HepG2 (cell line): ENCODE data around the gene RUNDC1. TPM values are rescaled to one million over a fixed set of nuclear protein-coding genes. Genes with fewer than 3 reads are reported as not detected.

Source experiments
- HOXA7 ChIP-seq: sonication (generic); formaldehyde crosslinking; IDR thresholded peaks from 2 replicates; pipeline ENCODE4 v1.8.1; 2022; ENCODE audit warnings: mild to moderate bottlenecking, missing genetic modification reagents, moderate library complexity
- HOXD1 ChIP-seq: sonication (generic); formaldehyde crosslinking; IDR thresholded peaks from 2 replicates; pipeline ENCODE4 v1.5.0; 2020; ENCODE audit warnings: missing genetic modification reagents
- KAT7 ChIP-seq: IDR thresholded peaks from 2 replicates; pipeline ENCODE4 v1.6.1; 2018; ENCODE audit warnings: borderline replicate concordance, missing compliant biosample characterization
- KDM4B ChIP-seq: sonication (generic); formaldehyde crosslinking; IDR thresholded peaks from 2 replicates; pipeline ENCODE4 v1.4.0; 2020; ENCODE audit warnings: missing genetic modification reagents
- KLF9 ChIP-seq: IDR thresholded peaks from 2 replicates; pipeline ENCODE4 v1.6.1; 2016; ENCODE audit warnings: low read depth
- PPARG ChIP-seq: conservative IDR thresholded peaks from 2 replicates; pipeline ENCODE4 v1.6.1; 2016; ENCODE audit warnings: missing biosample characterization, missing genetic modification reagents
- SNRNP70 ChIP-seq: fragments of 200-400 bp; formaldehyde crosslinking; IDR thresholded peaks from 2 replicates; pipeline ENCODE4 v1.6.1; 2017; ENCODE audit warnings: mild to moderate bottlenecking, low read depth, low read length, moderate library complexity
- ZC3H13 ChIP-seq: sonication (generic); formaldehyde crosslinking; IDR thresholded peaks from 2 replicates; pipeline ENCODE4 v1.8.1; 2023; ENCODE audit warnings: mild to moderate bottlenecking, missing genetic modification reagents, moderate library complexity
- ZNF224 ChIP-seq: sonication (generic); formaldehyde crosslinking; IDR thresholded peaks from 2 replicates; pipeline ENCODE4 v1.5.0; 2020; ENCODE audit warnings: mild to moderate bottlenecking, missing genetic modification reagents
- ZNF225 ChIP-seq: sonication (generic); formaldehyde crosslinking; IDR thresholded peaks from 2 replicates; pipeline ENCODE4 v1.4.0; 2020; ENCODE audit warnings: mild to moderate bottlenecking, missing genetic modification reagents
- ZNF232 ChIP-seq: sonication (generic); formaldehyde crosslinking; IDR thresholded peaks from 2 replicates; pipeline ENCODE4 v1.4.0; 2020; ENCODE audit warnings: missing genetic modification reagents, borderline replicate concordance
- ZNF383 ChIP-seq: sonication (generic); formaldehyde crosslinking; IDR thresholded peaks from 2 replicates; pipeline ENCODE4 v1.4.0; 2020; ENCODE audit warnings: missing genetic modification reagents, mild to moderate bottlenecking, borderline replicate concordance
- ZNF556 ChIP-seq: sonication (generic); formaldehyde crosslinking; IDR thresholded peaks from 2 replicates; pipeline ENCODE4 v1.4.0; 2020; ENCODE audit warnings: mild to moderate bottlenecking, missing genetic modification reagents, borderline replicate concordance
- ZNF629 ChIP-seq: sonication (generic); formaldehyde crosslinking; conservative IDR thresholded peaks from 2 replicates; pipeline ENCODE4 v1.5.0; 2020; ENCODE audit warnings: missing genetic modification reagents
- ZNF720 ChIP-seq: sonication (generic); formaldehyde crosslinking; IDR thresholded peaks from 2 replicates; pipeline ENCODE4 v1.4.0; 2020; ENCODE audit warnings: missing genetic modification reagents
- ZZZ3 ChIP-seq: sonication (generic); formaldehyde crosslinking; IDR thresholded peaks from 2 replicates; pipeline ENCODE4 v1.4.0; 2020; ENCODE audit warnings: missing genetic modification reagents, mild to moderate bottlenecking, borderline replicate concordance
- polyA plus RNA-seq, 8 experiments: library from polyadenylated mRNA; depleted of rRNA in 3 of 8; stranded (reverse) in 7 of 8; unstranded in 1 of 8; fragments of >200 nt; fragmentation: Illumina TruSeq in 4 of 8; extraction: Trizol in 4 of 8; gene quantifications; 2 replicates each; pipeline versions ENCODE4 v1.2.1 to v1.2.3, GENCODE V29; 2011 to 2016; ENCODE audit warnings: low read depth in 4 of 8, missing spikeins in 1 of 8, mixed read lengths in 1 of 8; ENCODE audit not compliant: insufficient read depth in 1 of 8
- total RNA-seq, 5 experiments: library from RNA; depleted of rRNA; stranded (reverse); fragments of >200 nt; fragmentation: Illumina TruSeq; extraction: Trizol; gene quantifications; 2 replicates each; pipeline ENCODE4 v1.2.3, GENCODE V29; 2016; ENCODE audit warnings: low read depth in 1 of 5
- TF ChIP-seq, protein P1 (sequence below): sonication (generic); IDR thresholded peaks from 2 replicates; pipeline ENCODE4 v1.6.1; 2016; ENCODE audit warnings: low read depth, borderline replicate concordance
- TF ChIP-seq, protein P2 (sequence below): IDR thresholded peaks from 2 replicates; pipeline ENCODE4 v1.6.1; 2016; ENCODE audit warnings: missing compliant biosample characterization, missing genetic modification reagents, borderline replicate concordance
- TF ChIP-seq, protein P3 (sequence below): sonication (generic); formaldehyde crosslinking; IDR thresholded peaks from 2 replicates; pipeline ENCODE4 v1.5.0; 2020; ENCODE audit warnings: missing genetic modification reagents
- TF ChIP-seq, protein P4 (sequence below): sonication (generic); formaldehyde crosslinking; IDR thresholded peaks from 2 replicates; pipeline ENCODE4 v1.5.1; 2020; ENCODE audit warnings: missing genetic modification reagents, mild to moderate bottlenecking, borderline replicate concordance
- TF ChIP-seq, protein P5 (sequence below): sonication (generic); formaldehyde crosslinking; IDR thresholded peaks from 2 replicates; pipeline ENCODE4 v1.5.0; 2020; ENCODE audit warnings: mild to moderate bottlenecking, missing genetic modification reagents

The RUNDC1 gene
- total and polyA plus RNA-seq, 2 of the 13 experiments (the other 11 are each of a cell fraction or from before 2014, with no cell fraction given), result 10.3 to 11.4 TPM

DNA sequence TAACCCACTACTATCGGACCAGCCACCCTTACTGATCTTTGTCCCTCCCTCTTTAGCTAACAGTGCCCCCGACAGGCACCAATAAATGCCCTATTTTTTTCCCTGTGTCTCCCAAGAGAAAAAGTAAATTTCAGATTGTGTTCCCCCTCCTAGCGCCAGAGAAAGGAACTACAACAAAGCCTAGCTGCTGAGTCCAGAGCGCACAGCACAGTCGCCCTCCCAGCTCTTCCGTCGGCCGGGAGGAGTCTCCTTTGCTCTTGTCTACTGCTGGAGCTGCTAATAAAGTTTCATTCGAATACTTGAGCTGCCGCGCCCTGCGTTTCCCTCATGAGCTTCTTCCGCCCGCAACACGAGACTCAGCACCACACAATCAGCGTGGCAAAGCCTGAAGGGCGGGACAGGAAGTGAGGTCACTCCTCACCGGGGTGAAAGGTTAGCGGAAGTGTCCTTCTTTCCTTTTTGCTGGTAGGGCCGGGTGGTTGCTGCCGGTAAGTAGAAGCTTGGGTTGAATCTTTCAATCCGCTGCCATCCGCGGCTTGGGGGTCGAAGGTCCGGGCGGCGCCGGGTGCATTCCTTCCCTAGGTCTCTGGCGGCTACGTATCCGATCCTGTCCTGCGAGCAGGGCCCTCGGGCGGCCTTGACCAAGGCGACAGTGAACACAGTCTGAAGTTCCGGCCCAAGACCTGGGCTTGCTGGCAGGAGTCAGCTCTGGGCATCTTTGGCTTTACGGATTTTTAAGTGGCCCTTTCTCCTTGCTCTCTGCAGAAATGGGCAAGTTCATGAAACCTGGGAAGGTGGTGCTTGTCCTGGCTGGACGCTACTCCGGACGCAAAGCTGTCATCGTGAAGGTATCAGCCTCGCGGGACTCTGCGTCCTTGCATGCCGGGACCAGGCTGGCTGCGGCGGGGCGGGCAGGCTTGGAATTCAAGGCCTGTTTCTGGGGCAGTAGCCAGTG, 17.9 kb downstream of the RUNDC1 start, which contains the start of gene RPL27 (continued):
- TF ChIP-seq HOXA7 (CRISPR knock-in tag), result no peak
- TF ChIP-seq KAT7 (CRISPR knock-in tag), result peak; percentile 56
- no peak for TF ChIP-seq ZNF629 (CRISPR knock-in tag)
- TF ChIP-seq, protein P1, sequence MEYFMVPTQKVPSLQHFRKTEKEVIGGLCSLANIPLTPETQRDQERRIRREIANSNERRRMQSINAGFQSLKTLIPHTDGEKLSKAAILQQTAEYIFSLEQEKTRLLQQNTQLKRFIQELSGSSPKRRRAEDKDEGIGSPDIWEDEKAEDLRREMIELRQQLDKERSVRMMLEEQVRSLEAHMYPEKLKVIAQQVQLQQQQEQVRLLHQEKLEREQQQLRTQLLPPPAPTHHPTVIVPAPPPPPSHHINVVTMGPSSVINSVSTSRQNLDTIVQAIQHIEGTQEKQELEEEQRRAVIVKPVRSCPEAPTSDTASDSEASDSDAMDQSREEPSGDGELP, result peak; percentile 72; the same call in 1 of the 2 replicates
- TF ChIP-seq ZC3H13 (CRISPR knock-in tag), result peak; percentile 62
- TF ChIP-seq PPARG, result peak; percentile 96
- TF ChIP-seq ZNF224 (CRISPR knock-in tag), result peak; percentile 73
- peak; percentile 79; the same call in 1 of the 2 replicates for TF ChIP-seq ZNF720 (CRISPR knock-in tag)
- TF ChIP-seq ZNF556, result peak; percentile 99
- TF ChIP-seq ZZZ3 (CRISPR knock-in tag), result peak; percentile 100; the same call in 1 of the 2 replicates
- TF ChIP-seq KDM4B (CRISPR knock-in tag), result peak; percentile 94
- TF ChIP-seq SNRNP70, result no peak
- TF ChIP-seq ZNF232 (CRISPR knock-in tag), result peak; percentile 17
- peak; percentile 96 for TF ChIP-seq ZNF225 (CRISPR knock-in tag)
- TF ChIP-seq, protein P2, sequence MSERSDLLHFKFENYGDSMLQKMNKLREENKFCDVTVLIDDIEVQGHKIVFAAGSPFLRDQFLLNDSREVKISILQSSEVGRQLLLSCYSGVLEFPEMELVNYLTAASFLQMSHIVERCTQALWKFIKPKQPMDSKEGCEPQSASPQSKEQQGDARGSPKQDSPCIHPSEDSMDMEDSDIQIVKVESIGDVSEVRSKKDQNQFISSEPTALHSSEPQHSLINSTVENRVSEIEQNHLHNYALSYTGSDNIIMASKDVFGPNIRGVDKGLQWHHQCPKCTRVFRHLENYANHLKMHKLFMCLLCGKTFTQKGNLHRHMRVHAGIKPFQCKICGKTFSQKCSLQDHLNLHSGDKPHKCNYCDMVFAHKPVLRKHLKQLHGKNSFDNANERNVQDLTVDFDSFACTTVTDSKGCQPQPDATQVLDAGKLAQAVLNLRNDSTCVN, result peak; percentile 90
- TF ChIP-seq, protein P3, sequence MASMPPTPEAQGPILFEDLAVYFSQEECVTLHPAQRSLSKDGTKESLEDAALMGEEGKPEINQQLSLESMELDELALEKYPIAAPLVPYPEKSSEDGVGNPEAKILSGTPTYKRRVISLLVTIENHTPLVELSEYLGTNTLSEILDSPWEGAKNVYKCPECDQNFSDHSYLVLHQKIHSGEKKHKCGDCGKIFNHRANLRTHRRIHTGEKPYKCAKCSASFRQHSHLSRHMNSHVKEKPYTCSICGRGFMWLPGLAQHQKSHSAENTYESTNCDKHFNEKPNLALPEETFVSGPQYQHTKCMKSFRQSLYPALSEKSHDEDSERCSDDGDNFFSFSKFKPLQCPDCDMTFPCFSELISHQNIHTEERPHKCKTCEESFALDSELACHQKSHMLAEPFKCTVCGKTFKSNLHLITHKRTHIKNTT, result no peak
- TF ChIP-seq, protein P4, sequence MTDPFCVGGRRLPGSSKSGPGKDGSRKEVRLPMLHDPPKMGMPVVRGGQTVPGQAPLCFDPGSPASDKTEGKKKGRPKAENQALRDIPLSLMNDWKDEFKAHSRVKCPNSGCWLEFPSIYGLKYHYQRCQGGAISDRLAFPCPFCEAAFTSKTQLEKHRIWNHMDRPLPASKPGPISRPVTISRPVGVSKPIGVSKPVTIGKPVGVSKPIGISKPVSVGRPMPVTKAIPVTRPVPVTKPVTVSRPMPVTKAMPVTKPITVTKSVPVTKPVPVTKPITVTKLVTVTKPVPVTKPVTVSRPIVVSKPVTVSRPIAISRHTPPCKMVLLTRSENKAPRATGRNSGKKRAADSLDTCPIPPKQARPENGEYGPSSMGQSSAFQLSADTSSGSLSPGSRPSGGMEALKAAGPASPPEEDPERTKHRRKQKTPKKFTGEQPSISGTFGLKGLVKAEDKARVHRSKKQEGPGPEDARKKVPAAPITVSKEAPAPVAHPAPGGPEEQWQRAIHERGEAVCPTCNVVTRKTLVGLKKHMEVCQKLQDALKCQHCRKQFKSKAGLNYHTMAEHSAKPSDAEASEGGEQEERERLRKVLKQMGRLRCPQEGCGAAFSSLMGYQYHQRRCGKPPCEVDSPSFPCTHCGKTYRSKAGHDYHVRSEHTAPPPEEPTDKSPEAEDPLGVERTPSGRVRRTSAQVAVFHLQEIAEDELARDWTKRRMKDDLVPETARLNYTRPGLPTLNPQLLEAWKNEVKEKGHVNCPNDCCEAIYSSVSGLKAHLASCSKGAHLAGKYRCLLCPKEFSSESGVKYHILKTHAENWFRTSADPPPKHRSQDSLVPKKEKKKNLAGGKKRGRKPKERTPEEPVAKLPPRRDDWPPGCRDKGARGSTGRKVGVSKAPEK (CRISPR knock-in tag), result peak; percentile 78; the same call in 1 of the 2 replicates
- TF ChIP-seq, protein P5, sequence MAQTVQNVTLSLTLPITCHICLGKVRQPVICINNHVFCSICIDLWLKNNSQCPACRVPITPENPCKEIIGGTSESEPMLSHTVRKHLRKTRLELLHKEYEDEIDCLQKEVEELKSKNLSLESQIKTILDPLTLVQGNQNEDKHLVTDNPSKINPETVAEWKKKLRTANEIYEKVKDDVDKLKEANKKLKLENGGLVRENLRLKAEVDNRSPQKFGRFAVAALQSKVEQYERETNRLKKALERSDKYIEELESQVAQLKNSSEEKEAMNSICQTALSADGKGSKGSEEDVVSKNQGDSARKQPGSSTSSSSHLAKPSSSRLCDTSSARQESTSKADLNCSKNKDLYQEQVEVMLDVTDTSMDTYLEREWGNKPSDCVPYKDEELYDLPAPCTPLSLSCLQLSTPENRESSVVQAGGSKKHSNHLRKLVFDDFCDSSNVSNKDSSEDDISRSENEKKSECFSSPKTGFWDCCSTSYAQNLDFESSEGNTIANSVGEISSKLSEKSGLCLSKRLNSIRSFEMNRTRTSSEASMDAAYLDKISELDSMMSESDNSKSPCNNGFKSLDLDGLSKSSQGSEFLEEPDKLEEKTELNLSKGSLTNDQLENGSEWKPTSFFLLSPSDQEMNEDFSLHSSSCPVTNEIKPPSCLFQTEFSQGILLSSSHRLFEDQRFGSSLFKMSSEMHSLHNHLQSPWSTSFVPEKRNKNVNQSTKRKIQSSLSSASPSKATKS, result peak; percentile 84; the same call in 1 of the 2 replicates
- TF ChIP-seq KLF9 (CRISPR knock-in tag), result peak; percentile 91
- peak; percentile 92; the same call in 1 of the 2 replicates for TF ChIP-seq ZNF383
- peak; percentile 83 for TF ChIP-seq HOXD1 (CRISPR knock-in tag)
